GM12891 (cell line): Measurements from ENCODE around the gene RET.
A peak's percentile ranks its signal among the peaks of the same experiment; 100 is the strongest.

Source experiments
- DNase-seq: peaks from one replicate; pipeline ENCODE4 v3.0.0; 2011; ENCODE audit warnings: low spot score; ENCODE audit not compliant: insufficient read length
- FAIRE-seq: peaks from 2 replicates; lab custom pipeline; 2011; peaks lifted over from hg19 to GRCh38; lab: Jason Lieb, UNC
- PAX5 ChIP-seq: IDR thresholded peaks from 2 replicates; pipeline ENCODE4 v1.6.1; 2011; ENCODE audit warnings: low read length, moderate library complexity, mild to moderate bottlenecking; ENCODE audit not compliant: insufficient read depth, severe bottlenecking
- POLR2A ChIP-seq: IDR thresholded peaks from 2 replicates; pipeline ENCODE4 v1.6.1; 2011; ENCODE audit warnings: low read depth, low read length, control low read depth
- POLR2AphosphoS5 ChIP-seq: IDR thresholded peaks from 2 replicates; pipeline ENCODE4 v1.6.1; 2011; ENCODE audit warnings: low read depth, low read length, control low read depth
- POU2F2 ChIP-seq: IDR thresholded peaks from 2 replicates; pipeline ENCODE4 v1.6.1; 2011; ENCODE audit warnings: low read depth, mild to moderate bottlenecking, control low read depth, low read length, moderate library complexity
- SPI1 ChIP-seq: IDR thresholded peaks from 2 replicates; pipeline ENCODE4 v1.6.1; 2011; ENCODE audit warnings: low read depth, low read length, control low read depth
- TAF1 ChIP-seq: IDR thresholded peaks from 2 replicates; pipeline ENCODE4 v1.6.1; 2011; ENCODE audit warnings: low read depth, low read length, control low read depth

RET gene

DNA sequence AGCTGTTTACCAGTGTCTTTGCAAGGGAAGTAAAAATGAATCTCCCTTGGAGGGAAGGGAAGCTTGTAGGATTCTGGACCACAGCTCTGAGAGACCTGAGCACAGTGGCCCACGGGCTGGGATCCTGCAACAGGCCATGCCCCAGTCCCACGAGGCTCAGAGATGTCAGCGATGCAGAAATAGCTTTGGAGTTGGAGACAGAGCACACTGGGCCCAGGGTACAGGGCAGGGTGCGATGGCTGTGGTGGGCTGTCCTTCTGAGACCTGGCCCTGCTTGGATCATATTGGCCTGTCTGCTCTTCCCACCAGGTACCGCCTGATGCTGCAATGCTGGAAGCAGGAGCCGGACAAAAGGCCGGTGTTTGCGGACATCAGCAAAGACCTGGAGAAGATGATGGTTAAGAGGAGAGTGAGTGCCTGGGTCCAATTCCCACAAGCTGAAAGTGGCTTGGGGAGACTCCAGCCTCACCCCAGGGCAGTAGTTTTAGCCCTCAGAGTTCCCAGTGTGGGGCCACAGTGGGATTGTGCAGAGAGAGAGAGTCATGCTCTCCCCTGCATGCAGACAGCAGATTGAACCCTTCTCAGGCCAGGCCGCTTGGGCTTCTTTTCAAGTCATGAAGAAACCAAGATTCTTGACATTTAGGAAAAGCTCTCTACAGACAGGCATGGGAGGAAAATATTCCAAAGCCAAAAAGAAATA lies 47.9 kb downstream of the RET start:
- no peak for DNase-seq
- TF ChIP-seq POU2F2 (no peak), POLR2A (no peak), POLR2AphosphoS5 (no peak)
- FAIRE-seq = no peak

DNA sequence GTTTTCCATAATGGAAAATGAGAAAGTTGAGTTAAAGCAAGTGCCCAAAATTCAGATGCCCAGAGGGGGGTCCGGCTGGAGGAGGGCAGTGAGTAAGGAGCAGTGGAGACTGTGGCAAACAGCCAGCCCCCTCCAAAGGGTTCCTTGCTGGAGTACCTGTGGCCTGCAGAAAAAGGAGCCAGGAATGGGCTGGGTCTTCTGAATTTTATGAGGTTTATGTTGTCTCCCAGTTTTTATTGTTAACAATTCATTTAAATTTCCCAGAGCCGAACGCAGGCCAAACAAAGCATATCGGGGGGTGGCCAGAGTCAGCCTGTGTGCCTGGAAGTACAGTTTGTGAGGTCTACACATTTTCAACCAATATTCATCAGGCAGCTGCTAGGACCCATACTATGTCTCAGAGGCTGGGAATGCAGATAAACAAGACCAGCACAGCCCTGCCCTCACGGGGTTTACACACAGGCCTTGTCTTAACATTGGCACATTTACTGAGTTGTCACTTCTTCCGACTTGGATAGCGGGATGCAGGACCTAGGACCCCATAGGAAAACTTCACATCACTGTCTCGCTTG lies 48.5 kb downstream of the RET start:
- FAIRE-seq (no peak), DNase-seq (no peak)
- no peak for TF ChIP-seq TAF1
- TF ChIP-seq POU2F2 = no peak
- no peak for TF ChIP-seq PAX5
- TF ChIP-seq POLR2A = no peak
- TF ChIP-seq SPI1 = no peak
- no peak for TF ChIP-seq POLR2AphosphoS5

DNA sequence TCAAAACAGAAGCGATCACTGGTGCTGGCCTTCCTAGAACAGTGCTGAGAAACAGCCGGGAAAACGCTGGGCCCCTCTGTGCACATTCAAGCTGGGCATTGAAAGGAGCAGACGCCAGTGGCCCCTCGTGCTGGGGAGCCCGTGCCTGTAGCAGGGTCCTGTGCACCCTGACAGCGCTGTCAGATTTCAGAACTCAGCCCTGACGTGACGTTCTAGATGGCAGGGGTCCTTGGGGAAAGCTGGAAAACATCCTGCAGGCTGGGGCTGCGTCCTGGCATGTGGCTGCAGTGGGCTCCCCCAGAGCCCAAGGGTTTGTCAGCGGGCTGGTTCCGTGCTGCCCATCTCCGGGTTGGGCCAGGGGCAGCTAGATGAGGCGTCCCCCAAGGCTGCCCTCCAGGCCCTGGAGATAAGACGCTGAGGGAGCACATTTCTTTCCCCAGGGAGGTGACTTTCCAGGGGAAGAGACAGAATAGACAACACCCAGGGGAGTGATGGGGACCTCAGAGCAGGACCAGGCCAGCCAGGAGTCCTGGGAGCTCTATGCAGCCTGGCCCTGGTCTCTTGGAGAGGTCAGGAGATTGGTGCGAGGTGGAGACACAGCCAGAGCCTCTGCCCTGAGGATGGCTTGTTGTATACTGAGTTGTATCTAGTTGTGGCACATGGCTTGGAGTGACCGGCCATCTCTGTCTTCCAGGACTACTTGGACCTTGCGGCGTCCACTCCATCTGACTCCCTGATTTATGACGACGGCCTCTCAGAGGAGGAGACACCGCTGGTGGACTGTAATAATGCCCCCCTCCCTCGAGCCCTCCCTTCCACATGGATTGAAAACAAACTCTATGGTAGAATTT lies 49.2 kb downstream of the RET start:
- DNase-seq = no peak
- no peak for TF ChIP-seq POLR2AphosphoS5
- no peak for FAIRE-seq

DNA sequence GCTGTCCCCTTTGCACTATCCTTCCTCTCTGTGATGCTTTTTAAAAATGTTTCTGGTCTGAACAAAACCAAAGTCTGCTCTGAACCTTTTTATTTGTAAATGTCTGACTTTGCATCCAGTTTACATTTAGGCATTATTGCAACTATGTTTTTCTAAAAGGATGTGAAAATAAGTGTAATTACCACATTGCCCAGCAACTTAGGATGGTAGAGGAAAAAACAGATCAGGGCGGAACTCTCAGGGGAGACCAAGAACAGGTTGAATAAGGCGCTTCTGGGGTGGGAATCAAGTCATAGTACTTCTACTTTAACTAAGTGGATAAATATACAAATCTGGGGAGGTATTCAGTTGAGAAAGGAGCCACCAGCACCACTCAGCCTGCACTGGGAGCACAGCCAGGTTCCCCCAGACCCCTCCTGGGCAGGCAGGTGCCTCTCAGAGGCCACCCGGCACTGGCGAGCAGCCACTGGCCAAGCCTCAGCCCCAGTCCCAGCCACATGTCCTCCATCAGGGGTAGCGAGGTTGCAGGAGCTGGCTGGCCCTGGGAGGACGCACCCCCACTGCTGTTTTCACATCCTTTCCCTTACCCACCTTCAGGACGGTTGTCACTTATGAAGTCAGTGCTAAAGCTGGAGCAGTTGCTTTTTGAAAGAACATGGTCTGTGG lies 50.0 kb downstream of the RET start:
- TF ChIP-seq PAX5 (no peak), SPI1 (peak; percentile 75), POU2F2 (no peak)
- DNase-seq = no peak
- no peak for FAIRE-seq

DNA sequence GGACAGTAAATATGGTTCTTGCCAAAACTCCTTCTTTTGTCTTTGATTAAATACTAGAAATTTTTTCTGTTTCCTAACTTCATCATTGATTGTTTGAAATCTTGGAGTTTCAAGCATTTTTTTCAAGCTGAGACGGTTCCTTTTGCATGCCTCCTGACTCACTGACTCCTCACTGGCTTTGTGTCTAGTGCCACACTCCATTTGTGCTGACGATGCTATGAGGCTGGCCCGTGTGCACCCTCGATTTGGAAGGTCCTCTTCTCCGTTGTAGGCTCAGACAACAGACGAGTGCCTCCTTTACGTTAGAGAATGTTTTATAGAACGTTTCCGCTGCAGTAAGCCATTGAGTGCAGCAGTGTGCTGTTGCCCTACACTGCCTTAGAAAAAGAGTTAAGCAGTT lies 50.6 kb downstream of the RET start:
- TF ChIP-seq POLR2A = no peak
- no peak for TF ChIP-seq SPI1
- no peak for TF ChIP-seq TAF1
- no peak for TF ChIP-seq POLR2AphosphoS5
- TF ChIP-seq POU2F2 = no peak
- TF ChIP-seq PAX5 = no peak
- FAIRE-seq = no peak
- DNase-seq = no peak

DNA sequence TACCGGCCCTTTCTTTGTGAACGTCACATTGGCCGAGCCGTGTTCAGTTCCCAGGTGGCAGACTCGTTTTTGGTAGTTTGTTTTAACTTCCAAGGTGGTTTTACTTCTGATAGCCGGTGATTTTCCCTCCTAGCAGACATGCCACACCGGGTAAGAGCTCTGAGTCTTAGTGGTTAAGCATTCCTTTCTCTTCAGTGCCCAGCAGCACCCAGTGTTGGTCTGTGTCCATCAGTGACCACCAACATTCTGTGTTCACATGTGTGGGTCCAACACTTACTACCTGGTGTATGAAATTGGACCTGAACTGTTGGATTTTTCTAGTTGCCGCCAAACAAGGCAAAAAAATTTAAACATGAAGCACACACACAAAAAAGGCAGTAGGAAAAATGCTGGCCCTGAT lies 51.5 kb downstream of the RET start:
- FAIRE-seq (no peak), DNase-seq (no peak)
- TF ChIP-seq SPI1 = no peak
- no peak for TF ChIP-seq TAF1
- TF ChIP-seq POU2F2 = no peak
- TF ChIP-seq POLR2A = no peak

DNA sequence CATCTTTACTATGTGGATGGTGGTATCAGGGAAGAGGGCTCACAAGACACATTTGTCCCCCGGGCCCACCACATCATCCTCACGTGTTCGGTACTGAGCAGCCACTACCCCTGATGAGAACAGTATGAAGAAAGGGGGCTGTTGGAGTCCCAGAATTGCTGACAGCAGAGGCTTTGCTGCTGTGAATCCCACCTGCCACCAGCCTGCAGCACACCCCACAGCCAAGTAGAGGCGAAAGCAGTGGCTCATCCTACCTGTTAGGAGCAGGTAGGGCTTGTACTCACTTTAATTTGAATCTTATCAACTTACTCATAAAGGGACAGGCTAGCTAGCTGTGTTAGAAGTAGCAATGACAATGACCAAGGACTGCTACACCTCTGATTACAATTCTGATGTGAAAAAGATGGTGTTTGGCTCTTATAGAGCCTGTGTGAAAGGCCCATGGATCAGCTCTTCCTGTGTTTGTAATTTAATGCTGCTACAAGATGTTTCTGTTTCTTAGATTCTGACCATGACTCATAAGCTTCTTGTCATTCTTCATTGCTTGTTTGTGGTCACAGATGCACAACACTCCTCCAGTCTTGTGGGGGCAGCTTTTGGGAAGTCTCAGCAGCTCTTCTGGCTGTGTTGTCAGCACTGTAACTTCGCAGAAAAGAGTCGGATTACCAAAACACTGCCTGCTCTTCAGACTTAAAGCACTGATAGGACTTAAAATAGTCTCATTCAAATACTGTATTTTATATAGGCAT lies 52.3 kb downstream of the RET start:
- FAIRE-seq = peak; percentile 78
- DNase-seq = no peak
- no peak for TF ChIP-seq TAF1
- no peak for TF ChIP-seq PAX5
- 0 out of 2 replicates have a peak, but pooled peaks have one; percentile 6 for TF ChIP-seq SPI1
- TF ChIP-seq POU2F2 = no peak
- TF ChIP-seq POLR2AphosphoS5 = no peak

DNA sequence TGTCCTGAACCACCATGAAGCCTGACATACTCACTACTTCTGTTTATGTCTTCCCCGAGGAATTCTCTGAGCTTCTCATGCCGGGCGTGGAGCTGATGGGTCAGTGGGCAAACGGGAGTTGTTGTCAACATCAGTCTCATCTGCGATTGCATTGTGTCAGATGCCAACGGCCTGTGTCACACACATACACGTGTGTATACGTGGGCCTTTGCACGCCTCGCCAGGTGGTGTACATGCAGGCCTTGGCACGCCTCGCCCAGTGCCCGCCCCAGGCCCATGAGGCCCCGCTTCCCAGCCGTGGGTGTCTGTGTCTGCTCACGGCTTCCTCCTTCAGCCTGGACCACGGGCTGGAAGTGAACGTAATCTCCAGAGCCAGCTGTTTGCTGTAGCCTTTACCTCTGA lies 53.9 kb downstream of the RET start:
- no peak for FAIRE-seq
- TF ChIP-seq POLR2A = no peak
- no peak for DNase-seq

DNA sequence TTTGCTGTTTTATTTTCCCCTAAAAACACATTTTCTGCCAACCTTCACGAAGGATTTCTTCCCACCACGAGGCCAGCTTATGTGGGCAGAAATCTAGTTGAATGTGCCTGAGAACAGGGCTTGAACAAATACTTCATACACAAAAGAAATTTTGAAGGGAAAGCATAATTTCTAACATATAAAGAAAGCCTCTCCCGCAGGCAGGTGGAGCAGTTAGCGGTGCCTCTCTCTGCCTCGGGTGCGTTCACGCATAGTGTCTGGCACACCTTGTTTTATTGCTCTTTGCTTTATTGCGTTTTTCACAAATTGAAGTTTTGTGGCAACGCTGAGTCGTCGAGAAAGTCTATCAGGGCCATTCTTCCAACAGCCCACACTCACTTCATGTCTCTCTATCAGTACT lies 54.4 kb downstream of the RET start:
- DNase-seq (no peak), FAIRE-seq (no peak)
- no peak for TF ChIP-seq POLR2AphosphoS5
- no peak for TF ChIP-seq TAF1
- TF ChIP-seq POLR2A = no peak
- no peak for TF ChIP-seq SPI1

DNA sequence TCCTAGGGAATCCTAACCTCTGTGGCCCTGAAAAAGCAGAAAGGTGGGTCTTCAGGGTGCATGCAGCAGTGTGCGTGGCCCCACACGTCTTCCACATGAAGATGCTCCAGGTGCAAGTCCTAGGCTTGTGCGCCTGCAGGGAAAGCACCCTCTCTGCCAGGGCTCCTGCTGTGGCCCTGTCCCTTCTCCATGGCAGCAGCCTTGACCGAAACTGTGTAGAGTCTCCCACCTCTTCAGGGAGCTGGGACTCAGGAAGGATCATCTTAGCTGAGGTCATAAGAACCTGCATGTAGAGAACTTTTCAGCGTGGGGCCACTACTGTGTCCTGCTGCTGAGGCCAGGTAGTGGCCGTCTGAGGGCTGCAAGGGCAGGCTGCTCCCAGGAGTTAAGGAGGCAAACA lies 55.0 kb downstream of the RET start:
- FAIRE-seq (no peak), DNase-seq (no peak)
- TF ChIP-seq PAX5 = no peak
- TF ChIP-seq POLR2AphosphoS5 = no peak
